Glomerular endothelial cell (primary cell): ENCODE results near the gene GALNT1. TPM values are rescaled to one million over a fixed set of nuclear protein-coding genes. Genes with fewer than 3 reads are reported as not detected.
"Not testable (repeated sequence)": the region's sequence is repeated elsewhere in the genome, so short reads cannot be mapped to it uniquely, and the experiment has no call there.

Experiments
- DNase-seq: peaks from one replicate; pipeline ENCODE4 v3.0.0-alpha.2; 2011; ENCODE audit warnings: low read depth, low spot score; ENCODE audit errors: extremely low read depth
- total RNA-seq: library from RNA; depleted of rRNA; stranded (reverse); fragments of >200 nt; gene quantifications from 2 replicates; pipeline ENCODE4 v1.2.3, GENCODE V29; 2015

Gene GALNT1
- 183 and 267 TPM in 2 replicates for total RNA-seq

DNA sequence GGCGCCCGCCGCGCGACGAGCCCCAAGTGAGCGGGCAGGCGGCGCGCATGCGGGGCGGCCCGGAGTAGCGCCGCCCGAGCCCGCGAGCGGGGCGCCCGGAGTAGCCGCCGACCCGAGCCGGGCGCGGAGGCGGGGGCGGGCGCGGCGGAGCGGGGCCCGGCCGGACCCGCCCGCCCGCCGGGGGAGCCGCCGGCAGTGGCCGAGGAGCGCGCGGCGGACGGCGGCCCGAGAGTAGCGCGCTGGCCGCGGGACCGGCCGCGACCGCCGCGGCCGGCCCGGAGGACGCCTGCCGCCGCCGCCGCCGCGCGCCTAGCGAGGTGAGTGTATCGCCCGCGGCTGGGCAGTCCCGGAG is at the start of gene GALNT1:
TSS of gene GALNT1 (plus strand) at position 195 of the 352 bp plus-strand sequence. CDS start 72,923 bp downstream, outside the sequence.
- DNase-seq: no peak

GRCh38 chr18:35533916-35534405 is 47.6 kb upstream of the GALNT1 start:
- no peak for DNase-seq

DNA sequence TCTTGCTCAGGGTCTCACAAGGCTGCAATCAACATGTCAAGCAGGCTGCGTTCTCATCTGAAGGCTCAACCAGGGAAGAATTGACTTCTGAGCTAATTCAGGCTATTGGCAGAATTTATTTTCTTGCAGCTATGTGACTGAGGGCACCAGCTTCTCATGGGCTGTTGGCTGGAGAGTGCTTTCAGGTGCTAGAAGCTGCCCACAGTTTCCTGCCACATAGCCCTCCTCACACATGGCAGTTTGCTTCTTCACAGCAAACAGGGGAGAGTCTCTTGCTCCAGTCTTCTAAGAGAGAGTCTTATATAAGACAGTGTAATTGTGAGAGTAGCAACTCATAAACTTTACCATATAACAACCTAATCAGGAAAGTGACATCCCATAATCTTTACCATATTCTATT is 46.2 kb upstream of the GALNT1 start:
- no peak for DNase-seq

GRCh38 chr18:35542356-35542755 is 39.2 kb upstream of the GALNT1 start:
- no peak for DNase-seq

- no peak for DNase-seq
Observed at GRCh38 chr18:35547008-35547605, 34.4 kb upstream of the GALNT1 start.

- DNase-seq: no peak
Observed at GRCh38 chr18:35549564-35549963, 32.0 kb upstream of the GALNT1 start.

DNA sequence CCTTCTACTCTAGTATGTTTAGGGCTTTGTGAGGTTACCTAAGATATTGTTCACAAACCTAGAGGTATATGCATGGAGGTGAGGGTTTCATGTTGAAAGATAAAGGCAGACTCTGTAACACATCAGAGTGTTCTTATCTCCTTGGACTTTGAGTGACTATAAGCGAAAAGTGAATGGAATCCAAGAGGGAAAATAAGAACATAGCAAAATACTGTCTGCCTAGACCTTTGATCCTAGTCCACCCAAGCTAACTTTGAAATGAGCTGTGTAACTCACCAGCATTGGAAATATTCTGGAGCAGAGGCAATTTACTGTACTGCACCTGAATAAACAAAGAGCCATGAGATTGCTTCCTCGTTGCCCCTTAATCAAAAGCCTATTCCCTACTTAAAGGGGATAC is 28.2 kb upstream of the GALNT1 start:
- DNase-seq: no peak

- DNase-seq: not testable (repeated sequence)
Observed at GRCh38 chr18:35555538-35555937, 26.0 kb upstream of the GALNT1 start.

DNA sequence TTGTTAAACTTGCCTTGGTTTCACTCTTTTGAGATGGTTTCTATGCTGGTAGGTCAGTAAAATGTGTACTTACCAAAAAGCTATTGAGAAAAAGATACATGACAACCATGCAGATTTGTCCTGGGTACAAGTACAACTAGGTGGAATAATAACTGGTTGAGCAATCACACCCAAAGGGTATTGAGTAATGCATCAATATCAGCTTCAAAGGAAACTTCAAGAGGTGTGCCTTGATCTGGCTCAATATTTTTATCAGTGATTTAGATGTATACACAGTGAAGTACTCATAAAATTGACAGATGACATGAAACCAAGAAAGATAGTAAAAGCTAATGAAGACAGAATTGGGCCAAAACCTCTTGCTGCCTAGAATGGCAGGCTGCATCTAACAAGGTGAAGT is 21.7 kb upstream of the GALNT1 start:
- no peak for DNase-seq

DNA sequence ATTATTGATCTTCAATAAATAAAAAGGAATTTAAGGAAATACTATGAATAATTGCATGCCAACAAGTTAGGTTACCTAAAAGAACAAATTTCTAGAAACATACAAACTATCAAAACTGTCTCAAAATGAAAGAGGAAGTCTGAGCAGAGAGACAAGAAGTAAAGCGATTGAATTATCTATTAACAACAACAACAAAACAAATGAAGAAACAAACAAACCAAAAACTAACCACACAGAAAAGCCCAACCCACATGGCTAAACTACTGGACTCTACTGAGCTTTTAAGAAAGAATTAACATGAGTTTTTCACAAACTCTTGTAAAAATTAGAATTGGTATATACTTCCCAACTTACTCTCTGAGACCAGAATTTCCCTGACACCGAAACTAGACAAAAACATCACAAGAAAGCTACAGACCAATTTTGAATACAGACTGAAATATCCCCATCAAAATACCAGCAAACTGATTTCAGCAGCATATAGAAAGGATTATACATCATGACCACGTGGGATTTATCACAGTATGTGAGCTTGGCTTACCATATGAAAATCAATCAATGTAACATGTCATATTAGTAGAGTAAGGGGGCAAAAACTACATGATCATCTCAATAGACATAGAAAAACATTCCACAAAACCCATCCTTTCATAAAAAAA is 16.6 kb upstream of the GALNT1 start:
- DNase-seq: no peak

DNA sequence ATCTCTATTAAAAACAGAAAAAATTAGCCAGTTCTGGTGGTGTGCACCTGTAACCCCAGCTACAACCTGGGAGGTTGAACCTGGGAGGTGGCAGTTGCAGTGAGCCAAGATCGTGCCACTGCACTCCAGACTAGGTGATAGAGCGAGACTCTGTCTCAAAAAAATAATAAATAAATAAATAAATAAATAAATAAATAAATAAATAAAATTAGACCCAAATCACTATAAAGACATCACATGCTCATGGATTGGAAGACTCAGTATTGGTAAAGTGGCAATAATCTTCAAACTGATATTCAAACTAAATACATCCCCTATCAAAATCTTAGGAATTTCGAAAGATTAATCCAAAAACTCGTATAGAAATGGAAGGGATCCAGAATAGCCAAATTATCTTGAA is 15.5 kb upstream of the GALNT1 start:
- DNase-seq: no peak

DNA sequence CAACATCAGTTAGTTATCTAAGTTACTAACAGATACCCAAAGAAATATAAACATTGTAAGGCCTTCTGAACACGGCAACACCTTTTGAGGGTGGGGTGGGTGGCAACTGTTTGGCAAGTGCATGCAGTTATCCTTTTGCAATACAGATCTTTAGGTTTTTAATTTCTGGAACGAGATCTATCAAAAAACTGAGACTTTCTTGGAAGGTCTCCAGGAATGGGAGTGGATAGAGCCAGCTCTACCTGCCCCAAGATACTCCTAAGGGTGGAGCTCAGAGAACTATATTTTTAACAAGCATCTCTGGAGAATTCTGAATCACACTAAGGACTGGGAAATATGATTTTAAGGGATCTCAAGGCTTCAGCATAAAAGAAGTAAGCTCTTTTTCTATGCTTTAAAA is 11.4 kb upstream of the GALNT1 start:
- DNase-seq: no peak

GRCh38 chr18:35571138-35571537 is 10.4 kb upstream of the GALNT1 start:
- no peak for DNase-seq

GRCh38 chr18:35572644-35573043 is 8.9 kb upstream of the GALNT1 start:
- no peak for DNase-seq

- no peak for DNase-seq
Observed at GRCh38 chr18:35573531-35573930, 8.0 kb upstream of the GALNT1 start.

GRCh38 chr18:35576240-35576845 is 5.2 kb upstream of the GALNT1 start:
- DNase-seq: not testable (repeated sequence)

- no peak for DNase-seq
Observed at GRCh38 chr18:35577045-35577848, 4.3 kb upstream of the GALNT1 start.

GRCh38 chr18:35578481-35578880 is 3.1 kb upstream of the GALNT1 start:
- DNase-seq: no peak

GRCh38 chr18:35578936-35579335 is 2.6 kb upstream of the GALNT1 start:
- no peak for DNase-seq

GRCh38 chr18:35580701-35581539 is 620 bp upstream of the GALNT1 start:
- no peak for DNase-seq
